Neuron (in vitro differentiated cells): ENCODE data around the gene CIDEC.

Experiments
- H2AFZ ChIP-seq: one replicate; pipeline ENCODE4 v1.6.1; 2013; ENCODE audit warnings: low read depth, mild to moderate bottlenecking, inconsistent platforms, low read length, moderate library complexity
- H3K27me3 ChIP-seq: one replicate; pipeline ENCODE4 v1.6.1; 2013; ENCODE audit warnings: low read length; ENCODE audit not compliant: insufficient read depth
- H3K36me3 ChIP-seq: one replicate; pipeline ENCODE4 v1.6.1; 2013; ENCODE audit warnings: low read length; ENCODE audit not compliant: insufficient read depth
- H3K4me1 ChIP-seq: one replicate; pipeline ENCODE4 v1.6.1; 2013; ENCODE audit warnings: low read length; ENCODE audit not compliant: insufficient read depth
- H3K4me3 ChIP-seq: 2 replicates; pipeline ENCODE4 v1.5.1; 2013; ENCODE audit warnings: mild to moderate bottlenecking, low read length, moderate library complexity
- H3K9me3 ChIP-seq: one replicate; pipeline ENCODE4 v1.6.1; 2013; ENCODE audit warnings: low read length

Gene CIDEC, protein sequence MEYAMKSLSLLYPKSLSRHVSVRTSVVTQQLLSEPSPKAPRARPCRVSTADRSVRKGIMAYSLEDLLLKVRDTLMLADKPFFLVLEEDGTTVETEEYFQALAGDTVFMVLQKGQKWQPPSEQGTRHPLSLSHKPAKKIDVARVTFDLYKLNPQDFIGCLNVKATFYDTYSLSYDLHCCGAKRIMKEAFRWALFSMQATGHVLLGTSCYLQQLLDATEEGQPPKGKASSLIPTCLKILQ

DNA sequence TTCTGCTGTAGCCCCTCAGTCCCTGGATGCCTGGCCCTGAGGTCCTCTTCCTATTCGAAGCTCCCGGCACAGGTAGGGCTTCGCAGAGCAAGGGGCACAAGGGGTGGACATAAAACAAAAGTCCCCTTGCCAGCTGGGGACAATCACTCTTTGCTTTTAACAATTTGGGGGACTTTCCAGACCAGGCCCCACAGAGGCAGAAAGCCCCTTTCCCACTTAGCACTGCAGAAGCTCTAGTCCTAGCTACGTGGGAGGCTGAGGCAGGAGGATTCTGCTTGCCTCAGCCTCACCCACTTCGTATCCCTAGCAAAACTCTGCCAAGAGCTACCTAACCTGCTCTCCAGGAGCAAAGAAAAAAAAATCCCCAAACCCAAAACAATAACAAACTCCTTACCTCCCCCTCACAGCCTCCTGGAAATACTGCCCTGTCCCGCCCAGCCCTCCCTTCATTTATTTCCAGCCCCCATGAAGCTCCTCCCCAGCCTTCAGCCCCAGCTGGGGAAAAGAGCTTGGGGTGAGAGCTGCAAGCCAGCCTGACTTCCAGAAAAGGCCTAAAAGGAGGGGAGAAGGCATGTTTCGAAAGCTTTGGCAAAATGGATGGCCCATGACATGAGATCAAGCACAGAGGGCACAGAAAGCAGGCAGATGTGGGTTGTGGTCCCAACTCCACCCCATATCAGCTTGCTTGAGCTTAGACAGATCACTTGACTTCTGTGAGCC lies at the start of gene CIDEC:
Gene CIDEC (minus strand): TSS at position 424 of the 720 bp plus-strand sequence. CDS start 1,767 bp downstream, outside the sequence.
- Histone ChIP-seq H3K27me3 (peaks cover 10% of the 10 kb centered on the region), H3K36me3 (no peaks in the 10 kb centered on the region), H3K4me1 (no peaks in the 10 kb centered on the region), H3K9me3 (no peaks in the 10 kb centered on the region), H2AFZ (no peak within 1 kb of the TSS), H3K4me3 (no peak within 1 kb of the TSS)

DNA sequence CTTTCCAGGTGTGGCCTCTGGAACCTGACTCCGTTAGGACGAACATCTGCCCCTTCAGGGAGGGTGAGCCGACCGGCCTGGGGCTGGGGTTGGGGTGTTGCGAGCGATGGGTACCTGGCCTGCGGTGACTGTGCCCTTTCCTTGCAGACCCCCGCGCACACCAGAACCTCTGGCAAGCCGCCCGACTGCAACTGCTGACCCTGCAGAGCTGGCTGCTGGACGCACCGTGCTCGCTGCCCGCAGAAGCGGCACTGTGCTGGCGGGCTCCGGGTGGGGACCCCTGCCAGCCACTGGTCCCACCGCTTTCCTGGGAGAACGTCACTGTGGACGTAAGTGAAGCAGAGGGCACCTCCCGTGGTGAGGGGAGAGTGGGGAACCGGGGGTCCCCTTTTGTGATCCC lies 48.1 kb upstream of the CIDEC start:
- Histone ChIP-seq H3K36me3 (no peaks in the 10 kb centered on the region), H3K4me1 (no peaks in the 10 kb centered on the region), H3K9me3 (peaks cover 4% of the 10 kb centered on the region), H3K4me3 (no peak overlapping the region), H2AFZ (no peak overlapping the region), H3K27me3 (no peaks in the 10 kb centered on the region)

DNA sequence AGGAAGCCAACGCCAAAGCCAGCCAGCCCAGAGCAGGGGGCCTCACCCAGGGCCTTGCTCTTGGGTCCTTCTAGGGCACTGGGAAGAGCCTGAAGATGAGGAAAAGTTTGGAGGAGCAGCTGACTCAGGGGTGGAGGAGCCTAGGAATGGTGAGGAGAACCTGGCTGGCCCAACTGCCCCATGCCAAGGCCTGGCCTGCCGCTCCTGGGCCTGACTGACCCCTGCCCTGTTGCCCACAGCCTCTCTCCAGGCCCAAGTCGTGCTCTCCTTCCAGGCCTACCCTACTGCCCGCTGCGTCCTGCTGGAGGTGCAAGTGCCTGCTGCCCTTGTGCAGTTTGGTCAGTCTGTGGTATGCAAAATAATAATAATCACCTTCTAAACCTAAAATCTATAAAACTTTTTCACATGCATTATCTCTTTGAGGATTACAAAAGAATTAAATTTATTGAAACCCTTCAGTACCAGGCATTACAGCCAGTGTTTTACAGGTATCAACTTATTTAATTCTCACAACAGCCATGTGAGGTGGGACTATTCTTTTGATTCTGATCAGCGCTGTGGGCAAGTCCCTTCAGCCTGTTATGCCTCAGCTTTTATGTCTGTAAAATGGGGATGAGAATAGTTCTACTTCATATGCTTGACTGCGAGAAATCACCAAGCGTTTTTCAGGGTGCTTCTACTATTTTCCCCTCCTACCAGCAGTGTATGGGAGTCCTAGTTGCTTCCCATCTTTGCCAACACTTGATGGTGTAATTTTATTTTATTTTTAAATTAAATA lies 38.4 kb upstream of the CIDEC start:
- no peak overlapping the region for H2AFZ ChIP-seq
- H3K27me3 ChIP-seq, result no peaks in the 10 kb centered on the region
- peaks cover 6% of the 10 kb centered on the region for H3K4me1 ChIP-seq
- no peak overlapping the region for H3K4me3 ChIP-seq
- H3K36me3 ChIP-seq, result no peaks in the 10 kb centered on the region
- H3K9me3 ChIP-seq, result no peaks in the 10 kb centered on the region

DNA sequence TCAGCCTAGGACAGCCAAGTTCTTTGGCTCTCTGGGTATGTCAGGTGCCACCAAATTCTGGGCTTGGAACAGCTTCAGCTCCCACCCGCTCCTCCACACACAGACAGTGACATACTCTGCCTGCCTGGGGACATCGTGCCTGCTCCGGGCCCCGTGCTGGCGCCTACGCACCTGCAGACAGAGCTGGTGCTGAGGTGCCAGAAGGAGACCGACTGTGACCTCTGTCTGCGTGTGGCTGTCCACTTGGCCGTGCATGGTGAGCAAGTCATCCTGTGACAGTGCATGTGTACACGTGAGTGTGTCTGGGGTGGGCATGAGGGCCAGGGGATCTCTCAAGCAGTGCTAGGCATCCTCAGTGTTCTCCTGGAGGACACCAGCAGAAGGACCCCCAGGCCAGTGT lies 37.8 kb upstream of the CIDEC start:
- H3K4me3 ChIP-seq, result no peak overlapping the region
- H2AFZ ChIP-seq, result no peak overlapping the region
- H3K27me3 ChIP-seq, result no peaks in the 10 kb centered on the region
- peaks cover 6% of the 10 kb centered on the region for H3K4me1 ChIP-seq
- H3K36me3 ChIP-seq, result no peaks in the 10 kb centered on the region
- no peaks in the 10 kb centered on the region for H3K9me3 ChIP-seq

DNA sequence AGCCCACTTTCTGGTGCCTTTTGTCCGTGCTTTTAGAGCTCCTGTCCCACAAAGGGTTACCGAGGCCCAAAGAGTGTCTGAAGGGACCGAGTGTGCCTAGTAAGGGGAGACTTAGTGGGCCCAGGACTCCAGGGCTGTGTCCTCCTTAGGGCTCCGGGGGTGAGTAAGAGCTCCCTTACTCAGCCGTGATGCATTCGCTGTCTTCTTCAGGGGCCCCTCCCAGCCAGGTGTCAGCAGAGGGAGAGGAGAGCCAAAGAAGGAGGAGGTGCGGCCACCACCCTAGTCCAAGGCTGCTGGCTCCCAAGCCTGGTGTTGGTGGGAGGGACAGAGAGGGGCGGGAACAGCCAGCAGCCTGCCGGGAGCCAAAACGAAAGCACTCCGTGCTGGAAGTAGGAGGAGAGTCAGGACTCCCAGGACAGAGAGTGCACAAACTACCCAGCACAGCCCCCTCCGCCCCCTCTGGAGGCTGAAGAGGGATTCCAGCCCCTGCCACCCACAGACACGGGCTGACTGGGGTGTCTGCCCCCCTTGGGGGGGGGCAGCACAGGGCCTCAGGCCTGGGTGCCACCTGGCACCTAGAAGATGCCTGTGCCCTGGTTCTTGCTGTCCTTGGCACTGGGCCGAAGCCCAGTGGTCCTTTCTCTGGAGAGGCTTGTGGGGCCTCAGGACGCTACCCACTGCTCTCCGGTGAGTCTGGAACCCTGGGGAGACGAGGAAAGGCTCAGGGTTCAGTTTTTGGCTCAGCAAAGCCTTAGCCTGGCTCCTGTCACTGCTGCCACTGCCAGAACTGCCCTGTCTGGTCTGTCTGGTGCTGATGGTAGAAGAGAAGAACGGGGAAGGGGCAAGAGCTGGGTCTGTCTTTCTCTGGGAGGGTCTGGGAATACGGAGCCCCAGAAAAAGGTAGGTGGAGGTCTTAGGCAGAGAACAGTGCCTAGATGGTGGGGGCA lies 37.0 kb upstream of the CIDEC start, which contains the start of gene IL17RC:
Gene IL17RC (plus strand): TSS at position 365 of the 947 bp plus-strand sequence. CDS start 218 bp downstream, at position 583.
- no peaks in the 10 kb centered on the region for H3K36me3 ChIP-seq
- peaks cover 6% of the 10 kb centered on the region for H3K4me1 ChIP-seq
- H2AFZ ChIP-seq, result peak within 1 kb of the TSS; percentile 80
- H3K27me3 ChIP-seq, result no peaks in the 10 kb centered on the region
- peak within 1 kb of the TSS; percentile 17 for H3K4me3 ChIP-seq
- no peaks in the 10 kb centered on the region for H3K9me3 ChIP-seq

DNA sequence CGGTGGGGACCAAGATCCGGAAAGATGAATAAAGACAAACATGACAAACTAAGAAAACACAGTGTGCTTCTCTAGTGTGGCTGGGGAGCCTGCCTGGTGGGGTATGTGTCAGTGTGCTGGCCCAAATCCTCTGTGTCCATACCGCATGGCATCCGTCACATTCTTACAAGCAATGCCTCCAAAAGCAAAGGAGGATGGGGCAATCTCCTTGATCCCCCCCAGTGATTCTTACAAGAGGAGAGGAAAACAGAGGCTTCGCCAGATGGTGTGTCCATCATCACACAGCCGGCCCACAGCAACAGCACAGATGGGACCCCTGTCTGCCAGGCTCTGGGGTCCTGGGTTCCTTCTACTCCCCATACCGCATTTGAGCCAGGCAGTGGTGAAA lies 36.3 kb upstream of the CIDEC start:
- Histone ChIP-seq H3K4me1 (peaks cover 6% of the 10 kb centered on the region), H3K36me3 (no peaks in the 10 kb centered on the region), H3K4me3 (peak overlapping the region; percentile 17)

DNA sequence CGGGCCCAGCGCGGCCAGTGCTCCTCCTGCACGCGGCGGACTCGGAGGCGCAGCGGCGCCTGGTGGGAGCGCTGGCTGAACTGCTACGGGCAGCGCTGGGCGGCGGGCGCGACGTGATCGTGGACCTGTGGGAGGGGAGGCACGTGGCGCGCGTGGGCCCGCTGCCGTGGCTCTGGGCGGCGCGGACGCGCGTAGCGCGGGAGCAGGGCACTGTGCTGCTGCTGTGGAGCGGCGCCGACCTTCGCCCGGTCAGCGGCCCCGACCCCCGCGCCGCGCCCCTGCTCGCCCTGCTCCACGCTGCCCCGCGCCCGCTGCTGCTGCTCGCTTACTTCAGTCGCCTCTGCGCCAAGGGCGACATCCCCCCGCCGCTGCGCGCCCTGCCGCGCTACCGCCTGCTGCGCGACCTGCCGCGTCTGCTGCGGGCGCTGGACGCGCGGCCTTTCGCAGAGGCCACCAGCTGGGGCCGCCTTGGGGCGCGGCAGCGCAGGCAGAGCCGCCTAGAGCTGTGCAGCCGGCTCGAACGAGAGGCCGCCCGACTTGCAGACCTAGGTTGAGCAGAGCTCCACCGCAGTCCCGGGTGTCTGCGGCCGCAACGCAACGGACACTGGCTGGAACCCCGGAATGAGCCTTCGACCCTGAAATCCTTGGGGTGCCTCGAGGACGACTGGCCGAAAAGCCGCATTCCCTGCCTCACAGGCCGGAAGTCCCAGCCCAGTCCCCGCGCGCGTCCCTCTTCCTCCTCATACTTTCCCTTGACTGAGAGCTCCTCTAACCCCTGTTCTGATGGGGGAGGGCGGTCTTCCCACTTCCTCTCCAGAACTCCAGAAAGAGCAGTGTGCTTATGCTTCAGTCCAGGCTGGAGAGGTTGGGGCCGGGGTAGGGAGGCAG lies 35.4 kb upstream of the CIDEC start:
- Histone ChIP-seq H3K9me3 (no peaks in the 10 kb centered on the region), H3K36me3 (no peaks in the 10 kb centered on the region), H3K4me3 (peak overlapping the region; percentile 16), H3K4me1 (peaks cover 6% of the 10 kb centered on the region), H2AFZ (no peak overlapping the region), H3K27me3 (no peaks in the 10 kb centered on the region)

More for the DNA sequence above, 36.3 kb upstream of the CIDEC start:
- Histone ChIP-seq H2AFZ (peak overlapping the region; percentile 80), H3K27me3 (no peaks in the 10 kb centered on the region), H3K9me3 (no peaks in the 10 kb centered on the region)

DNA sequence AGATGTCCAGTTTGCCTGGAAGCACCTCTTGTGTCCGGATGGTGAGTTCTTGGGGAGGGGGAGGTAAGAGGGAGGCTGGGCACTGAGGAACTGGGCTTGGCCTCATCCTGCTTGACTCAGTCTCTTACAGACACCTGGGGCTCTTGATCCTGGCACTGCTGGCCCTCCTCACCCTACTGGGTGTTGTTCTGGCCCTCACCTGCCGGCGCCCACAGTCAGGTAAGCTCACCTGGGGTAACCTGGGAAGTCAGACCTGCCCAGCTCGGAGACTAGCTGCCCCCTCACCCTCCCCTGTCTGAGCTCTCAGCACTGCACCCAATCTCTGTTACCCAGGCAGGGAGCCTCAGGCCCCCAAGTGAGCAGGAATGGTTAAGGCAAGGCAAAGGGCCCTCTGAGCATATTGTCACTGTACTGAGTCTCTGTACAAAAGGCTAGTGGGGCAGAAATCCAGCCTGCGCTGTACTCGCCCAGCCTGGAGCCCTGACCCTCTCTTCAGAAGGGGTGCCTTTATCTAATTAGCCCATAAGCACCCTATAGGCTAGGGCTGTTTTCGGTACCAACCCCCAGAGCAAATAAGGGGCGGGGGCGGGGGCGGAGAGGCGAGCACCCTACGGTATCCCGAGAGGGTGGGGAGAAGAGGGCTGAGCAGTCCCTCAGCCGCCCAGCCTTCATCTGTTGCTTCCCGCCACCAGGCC lies 34.7 kb upstream of the CIDEC start:
- H3K4me1 ChIP-seq, result peaks cover 6% of the 10 kb centered on the region
- no peaks in the 10 kb centered on the region for H3K27me3 ChIP-seq
- no peaks in the 10 kb centered on the region for H3K9me3 ChIP-seq
- no peak overlapping the region for H3K4me3 ChIP-seq
- no peaks in the 10 kb centered on the region for H3K36me3 ChIP-seq
- no peak overlapping the region for H2AFZ ChIP-seq

DNA sequence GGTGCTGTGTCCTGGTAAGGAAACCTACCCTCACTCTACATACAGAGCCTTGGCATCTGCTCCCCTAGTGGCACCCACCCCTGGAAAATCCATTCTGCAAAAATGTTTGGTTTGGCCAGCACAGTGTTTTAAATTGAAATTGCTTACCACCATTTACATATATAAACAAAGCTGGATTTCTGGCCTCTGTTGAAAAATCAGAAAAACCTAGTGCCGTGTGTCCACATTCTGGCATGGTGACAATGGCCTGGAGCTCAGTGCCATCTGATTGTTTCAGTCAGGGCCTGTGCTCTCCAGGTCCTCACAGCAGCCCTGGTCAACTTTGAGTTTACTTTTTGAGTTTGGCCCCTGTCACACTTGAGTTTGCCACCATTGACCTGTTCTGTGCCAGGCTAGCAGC lies 34.0 kb upstream of the CIDEC start:
- H3K4me3 ChIP-seq, result no peak overlapping the region
- no peaks in the 10 kb centered on the region for H3K9me3 ChIP-seq
- H3K27me3 ChIP-seq, result no peaks in the 10 kb centered on the region
- H3K4me1 ChIP-seq, result peaks cover 6% of the 10 kb centered on the region
- no peaks in the 10 kb centered on the region for H3K36me3 ChIP-seq
- no peak overlapping the region for H2AFZ ChIP-seq

DNA sequence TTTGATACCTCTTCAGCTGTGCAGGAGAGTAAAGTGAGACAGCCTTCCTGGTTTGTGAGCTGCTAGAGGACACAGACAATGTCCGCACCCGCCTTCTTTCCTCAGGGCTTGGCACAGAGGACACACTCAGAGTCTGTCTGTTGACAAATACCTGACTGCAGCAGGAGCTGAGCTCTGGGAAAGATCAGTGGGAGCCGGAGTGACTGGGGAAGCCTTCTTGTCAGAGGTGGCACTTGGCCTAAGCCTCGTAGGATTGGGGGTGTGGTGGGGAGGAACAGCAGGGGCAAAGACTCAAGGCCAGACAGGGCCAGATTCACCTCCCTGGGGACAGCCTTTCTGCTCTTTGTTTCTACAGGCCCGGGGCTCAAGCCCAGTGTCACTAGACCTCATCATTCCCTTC lies 33.5 kb upstream of the CIDEC start:
- Histone ChIP-seq H3K36me3 (no peaks in the 10 kb centered on the region), H3K4me1 (peaks cover 6% of the 10 kb centered on the region), H3K27me3 (no peaks in the 10 kb centered on the region), H3K9me3 (no peaks in the 10 kb centered on the region), H3K4me3 (no peak overlapping the region), H2AFZ (no peak overlapping the region)

DNA sequence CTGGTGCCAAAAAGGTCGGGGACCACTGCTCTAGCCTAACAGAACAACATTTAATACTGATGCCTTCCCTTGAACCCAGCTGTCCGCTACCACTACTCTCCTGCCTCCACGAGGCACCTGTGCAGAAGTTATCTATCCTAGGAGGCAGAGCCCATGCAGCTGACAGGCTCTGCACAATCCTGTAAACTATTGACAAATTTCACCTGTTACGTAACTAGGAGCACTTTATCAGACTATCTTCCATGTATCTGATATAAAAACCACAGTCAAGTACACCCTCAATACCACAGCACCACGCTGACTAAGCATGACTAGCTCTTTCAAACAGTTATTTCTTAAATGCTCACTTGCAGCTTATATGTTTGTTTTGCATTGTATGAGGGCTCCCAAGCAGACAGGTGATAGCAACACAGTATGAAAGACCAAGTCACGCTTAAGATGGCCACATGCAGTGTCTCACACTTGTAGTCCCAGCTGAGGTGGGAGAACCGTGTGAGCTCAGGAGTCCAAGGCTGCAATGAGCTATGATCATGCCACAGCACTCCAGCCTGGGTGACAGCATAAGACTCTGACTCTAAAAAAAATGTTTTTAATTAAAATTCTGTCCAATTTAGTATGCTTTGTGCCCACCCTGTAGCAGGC lies 32.4 kb upstream of the CIDEC start:
- Histone ChIP-seq H3K4me1 (peaks cover 6% of the 10 kb centered on the region), H3K36me3 (no peaks in the 10 kb centered on the region), H3K27me3 (no peaks in the 10 kb centered on the region), H2AFZ (no peak overlapping the region), H3K4me3 (no peak overlapping the region), H3K9me3 (no peaks in the 10 kb centered on the region)
